Spleen (tissue), 11 donors: ENCODE data around the gene COL12A1. TPM values are rescaled to one million over a fixed set of nuclear protein-coding genes. Genes with fewer than 3 reads are reported as not detected.

Source experiments
- DNase-seq: peaks from one replicate; pipeline ENCODE4 v3.0.0-alpha.2; 2020
- H3K27ac ChIP-seq, 8 donors: fragments of 200-600 bp; sonication (generic) in 7 of 8; 1 replicate in 4 of 8; 2 replicates in 4 of 8; pipeline versions ENCODE4 v1.5.0 to v1.8.0; 2016 to 2021; ENCODE audit warnings: inconsistent platforms in 4 of 8, mild to moderate bottlenecking in 4 of 8, moderate library complexity in 1 of 8
- H3K27me3 ChIP-seq, 7 donors: fragments of 200-600 bp; sonication (generic) in 6 of 7; replicated peaks in 1 of 7; 1 replicate in 4 of 7; 2 replicates in 3 of 7; pipeline versions ENCODE4 v1.5.0 to v1.8.0; 2016 to 2021; ENCODE audit warnings: inconsistent platforms in 3 of 7, mild to moderate bottlenecking in 1 of 7
- H3K36me3 ChIP-seq, 6 donors: fragments of 200-600 bp; sonication (generic) in 5 of 6; 1 replicate in 4 of 6; 2 replicates in 2 of 6; pipeline versions ENCODE4 v1.5.0 to v1.8.0; 2016 to 2021; ENCODE audit warnings: inconsistent platforms in 2 of 6
- H3K4me1 ChIP-seq, 6 donors: fragments of 200-600 bp; sonication (generic) in 5 of 6; 1 replicate in 3 of 6; 2 replicates in 3 of 6; pipeline versions ENCODE4 v1.5.0 to v1.8.0; 2016 to 2021; ENCODE audit warnings: inconsistent platforms in 3 of 6
- H3K4me3 ChIP-seq, 8 donors: fragments of 200-600 bp; sonication (generic) in 7 of 8; 1 replicate in 4 of 8; 2 replicates in 4 of 8; pipeline versions ENCODE4 v1.5.0 to v1.8.0; 2016 to 2021; ENCODE audit warnings: inconsistent platforms in 4 of 8, mild to moderate bottlenecking in 4 of 8, moderate library complexity in 2 of 8
- H3K9me3 ChIP-seq, 8 donors: fragments of 200-600 bp; sonication (generic) in 7 of 8; 1 replicate in 4 of 8; 2 replicates in 4 of 8; pipeline versions ENCODE4 v1.5.0 to v1.8.0; 2016 to 2021; ENCODE audit warnings: inconsistent platforms in 4 of 8
- POLR2A ChIP-seq, 3 donors: fragments of 450-650 bp; IDR thresholded peaks; one replicate each; pipeline ENCODE4 v1.5.1; 2017; ENCODE audit warnings: antibody characterized with exemption in 3 of 3, mild to moderate bottlenecking in 1 of 3
- POLR2AphosphoS5 ChIP-seq, 3 donors: sonication (generic); formaldehyde crosslinking; IDR thresholded peaks; one replicate each; pipeline ENCODE4 v1.5.1; 2017; ENCODE audit warnings: antibody characterized with exemption in 3 of 3
- WGBS, 5 donors: extraction: QIAGEN DNeasy Blood & Tissue Kit in 3 of 5; methylation state at CpG; one replicate each; pipeline versions ENCODE4 v1.1.5 to v1.1.7; 2013 to 2018; 5-methylcytosine and 5-hydroxymethylcytosine counted together
- intact Hi-C: fragments of 100-400 bp; cut with DNase I; formaldehyde crosslinking; loops from one replicate; pipeline ENCODE4 v1.15.0; 2023; ENCODE audit warnings: low total_unique reads
- polyA plus RNA-seq, 3 donors: library from polyadenylated mRNA; stranded (reverse); fragments of 200-250 nt; gene quantifications; one replicate each; pipeline ENCODE4 v1.2.1, GENCODE V29; 2013
- total RNA-seq, 7 donors: library from RNA; depleted of rRNA in 3 of 7; stranded (reverse); fragments of >200 nt in 3 of 7; fragmentation: NEBNext Ultra II Directional in 4 of 7; extraction: Animal tissue kit (Norgen Biotek cat#: 25700) in 4 of 7; gene quantifications; one replicate each; pipeline versions ENCODE4 v1.1.0 to v1.2.1, GENCODE V29; 2016 to 2021
- TF ChIP-seq, protein P1 (sequence below), 11 experiments: fragments of 200-600 bp in 7 of 11; fragments of 450-650 bp in 4 of 11; sonication (generic) in 4 of 11; IDR thresholded peaks in 8 of 11; conservative IDR thresholded peaks in 3 of 11; 1 replicate in 7 of 11; 2 replicates in 4 of 11; pipeline versions ENCODE4 v1.4.0 to v1.8.0; 2016 to 2021; ENCODE audit warnings: antibody characterized with exemption in 11 of 11, inconsistent platforms in 4 of 11, mild to moderate bottlenecking in 1 of 11
- donor health status: healthy with polysubstance abuse.
- donor health status: DM: no; HTN: no; CAD: no; lungs with moderate emphysema.
- donor health status: DM: no; HTN: no; CAD: no.
- donor health status: Bipolar disorder and iron deficiency.
- donor health status: healthy.
- donor health status: DM: no; HTN: no; CAD: no.
- donor health status: DM: yes; HTN: yes; CAD: no.

COL12A1 gene
- total and polyA plus RNA-seq, 10 donors, result 2.5 to 32.6 (median 21.2) TPM

GRCh38 chr6:75220357-75220756 is 14.5 kb upstream of the COL12A1 start:
- DNase-seq, result no peak
- Histone ChIP-seq H3K27me3 (peaks cover 0 to 5% (median 0%) of the 10 kb centered on the region in 7 donors), H3K4me1 (no peaks in the 10 kb centered on the region), H3K9me3 (no peaks in the 10 kb centered on the region), H3K27ac (no peak overlapping the region), H3K4me3 (no peak overlapping the region), H3K36me3 (no peaks in the 10 kb centered on the region)
- no peak for TF ChIP-seq POLR2A (IDR thresholded peaks at IDR 0.05)
- TF ChIP-seq POLR2AphosphoS5 (IDR thresholded peaks at IDR 0.05), result no peak
- TF ChIP-seq, protein P1, sequence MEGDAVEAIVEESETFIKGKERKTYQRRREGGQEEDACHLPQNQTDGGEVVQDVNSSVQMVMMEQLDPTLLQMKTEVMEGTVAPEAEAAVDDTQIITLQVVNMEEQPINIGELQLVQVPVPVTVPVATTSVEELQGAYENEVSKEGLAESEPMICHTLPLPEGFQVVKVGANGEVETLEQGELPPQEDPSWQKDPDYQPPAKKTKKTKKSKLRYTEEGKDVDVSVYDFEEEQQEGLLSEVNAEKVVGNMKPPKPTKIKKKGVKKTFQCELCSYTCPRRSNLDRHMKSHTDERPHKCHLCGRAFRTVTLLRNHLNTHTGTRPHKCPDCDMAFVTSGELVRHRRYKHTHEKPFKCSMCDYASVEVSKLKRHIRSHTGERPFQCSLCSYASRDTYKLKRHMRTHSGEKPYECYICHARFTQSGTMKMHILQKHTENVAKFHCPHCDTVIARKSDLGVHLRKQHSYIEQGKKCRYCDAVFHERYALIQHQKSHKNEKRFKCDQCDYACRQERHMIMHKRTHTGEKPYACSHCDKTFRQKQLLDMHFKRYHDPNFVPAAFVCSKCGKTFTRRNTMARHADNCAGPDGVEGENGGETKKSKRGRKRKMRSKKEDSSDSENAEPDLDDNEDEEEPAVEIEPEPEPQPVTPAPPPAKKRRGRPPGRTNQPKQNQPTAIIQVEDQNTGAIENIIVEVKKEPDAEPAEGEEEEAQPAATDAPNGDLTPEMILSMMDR (IDR thresholded peaks at IDR 0.05 in 8 of 11, conservative IDR thresholded peaks at IDR 0.05 in 3 of 11), result no peak
- WGBS, 5 donors, result 59 to 82% (median 64%) methylated on average over 1 of the region's 1 CpG
- intact Hi-C loops, result no loop called here

GRCh38 chr6:75219263-75219662 is 13.4 kb upstream of the COL12A1 start:
- H3K4me3 ChIP-seq, result no peak overlapping the region
- H3K36me3 ChIP-seq, result no peaks in the 10 kb centered on the region
- WGBS, 5 donors, result 75 to 90% (median 89%) methylated on average over 3 of the region's 3 CpGs
- H3K4me1 ChIP-seq, result no peaks in the 10 kb centered on the region
- H3K9me3 ChIP-seq, result no peaks in the 10 kb centered on the region
- peaks cover 0 to under 1% (median 0%) of the 10 kb centered on the region in 7 donors for H3K27me3 ChIP-seq
- TF ChIP-seq, protein P1 (IDR thresholded peaks at IDR 0.05 in 8 of 11, conservative IDR thresholded peaks at IDR 0.05 in 3 of 11), result no peak
- TF ChIP-seq POLR2A (IDR thresholded peaks at IDR 0.05) (no peak), POLR2AphosphoS5 (IDR thresholded peaks at IDR 0.05) (no peak)
- intact Hi-C loops, result no loop called here
- DNase-seq, result no peak
- H3K27ac ChIP-seq, result no peak overlapping the region

- H3K27me3 ChIP-seq, result peaks cover 0 to under 1% (median 0%) of the 10 kb centered on the region in 7 donors
- H3K27ac ChIP-seq, result peak overlapping the region in 1 of 8 donors; percentile 11
- H3K4me3 ChIP-seq, result no peak overlapping the region
- intact Hi-C loops, result no loop called here
- WGBS, 5 donors, result 21 to 38% (median 26%) methylated on average over 4 of the region's 4 CpGs
- TF ChIP-seq POLR2AphosphoS5 (IDR thresholded peaks at IDR 0.05) (no peak), POLR2A (IDR thresholded peaks at IDR 0.05) (no peak)
- TF ChIP-seq, protein P1 (IDR thresholded peaks at IDR 0.05 in 8 of 11, conservative IDR thresholded peaks at IDR 0.05 in 3 of 11), result no peak
- H3K4me1 ChIP-seq, result no peaks in the 10 kb centered on the region
- no peak for DNase-seq
- no peaks in the 10 kb centered on the region for H3K9me3 ChIP-seq
- H3K36me3 ChIP-seq, result no peaks in the 10 kb centered on the region
These were observed 11.3 kb upstream of the COL12A1 start for GRCh38 chr6:75217193-75217592.

DNA sequence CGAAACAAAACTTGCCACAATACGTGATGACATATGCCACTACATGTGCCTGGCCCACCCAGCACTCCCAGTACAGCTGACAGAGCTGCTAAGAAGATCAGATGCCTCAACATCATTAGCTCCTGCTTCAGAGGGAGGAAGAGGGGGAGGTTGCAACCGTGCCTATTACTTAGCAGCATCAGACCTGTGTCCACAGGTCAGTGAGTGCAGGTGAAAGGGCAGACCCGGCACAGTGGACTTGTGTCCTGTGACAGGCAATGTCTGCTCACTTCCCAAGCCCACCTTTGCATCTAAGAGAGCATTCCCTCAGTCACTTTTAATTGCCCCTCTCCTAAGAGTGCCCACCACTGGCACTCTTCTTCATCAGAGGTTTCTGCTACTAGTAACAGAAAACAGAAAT is 9.4 kb upstream of the COL12A1 start:
- peaks cover 0 to 7% (median 0%) of the 10 kb centered on the region in 6 donors for H3K4me1 ChIP-seq
- no peaks in the 10 kb centered on the region for H3K9me3 ChIP-seq
- intact Hi-C loops, result no loop called here
- H3K27ac ChIP-seq, result no peak overlapping the region
- peaks cover 0 to 19% (median 1%) of the 10 kb centered on the region in 7 donors for H3K27me3 ChIP-seq
- 71 to 87% (median 80%) methylated on average over 4 of the region's 4 CpGs for WGBS, 5 donors
- TF ChIP-seq POLR2A (IDR thresholded peaks at IDR 0.05), result no peak
- TF ChIP-seq, protein P1 (IDR thresholded peaks at IDR 0.05 in 8 of 11, conservative IDR thresholded peaks at IDR 0.05 in 3 of 11), result no peak
- TF ChIP-seq POLR2AphosphoS5 (IDR thresholded peaks at IDR 0.05), result no peak
- H3K4me3 ChIP-seq, result no peak overlapping the region
- DNase-seq, result no peak
- H3K36me3 ChIP-seq, result no peaks in the 10 kb centered on the region
